Breast epithelium (tissue), 3 donors: Measurements from ENCODE around the gene GPX4.

Experiments used
- CTCF ChIP-seq, 3 donors: fragments of 450-650 bp; IDR thresholded peaks; one replicate each; pipeline ENCODE4 v1.5.1; 2016 to 2017; ENCODE audit warnings: antibody characterized with exemption in 3 of 3, mild to moderate bottlenecking in 3 of 3, moderate library complexity in 3 of 3
- POLR2A ChIP-seq: fragments of 450-650 bp; IDR thresholded peaks from one replicate; pipeline ENCODE4 v1.6.1; 2016; ENCODE audit warnings: antibody characterized with exemption, mild to moderate bottlenecking, moderate library complexity
- POLR2AphosphoS5 ChIP-seq, 3 donors: sonication (generic); formaldehyde crosslinking; IDR thresholded peaks; one replicate each; pipeline ENCODE4 v1.6.1; 2017; ENCODE audit warnings: antibody characterized with exemption in 3 of 3

- no peak for TF ChIP-seq CTCF (IDR thresholded peaks at IDR 0.05)
- TF ChIP-seq POLR2A: no peak
- no peak for TF ChIP-seq POLR2AphosphoS5 (IDR thresholded peaks at IDR 0.05)
These were observed 29.7 kb downstream of the GPX4 start for GRCh38 chr19:1133471-1133929.
